HG03571 (cell line): ENCODE measurements around the gene NAPSA.
A peak's percentile ranks its signal among the peaks of the same experiment; 100 is the strongest.

Experiments
- ATAC-seq: cut with Tn5 transposase; IDR thresholded peaks from one replicate; pipeline ENCODE4 v1.9.1; 2021; ENCODE audit not compliant: unreplicated experiment

NAPSA gene

GRCh38 chr19:50384685-50385535 is 19.5 kb upstream of the NAPSA start:
- ATAC-seq = no peak

GRCh38 chr19:50383852-50384684 is 18.6 kb upstream of the NAPSA start, which contains the start of gene POLD1:
TSS of gene POLD1 (plus strand) at chr19:50384347. CDS start at chr19:50398852, 14,505 bp downstream.
- ATAC-seq = peak; percentile 70

GRCh38 chr19:50383001-50383851 is 17.8 kb upstream of the NAPSA start:
- ATAC-seq = peak; percentile 1

GRCh38 chr19:50381881-50382729 is 16.7 kb upstream of the NAPSA start:
- ATAC-seq = no peak

GRCh38 chr19:50380751-50381151 is 15.3 kb upstream of the NAPSA start:
- no peak for ATAC-seq

- ATAC-seq = no peak
Measured at GRCh38 chr19:50380137-50380536, 14.7 kb upstream of the NAPSA start.

- ATAC-seq = no peak
Measured at GRCh38 chr19:50379602-50380001, 14.2 kb upstream of the NAPSA start.

GRCh38 chr19:50378863-50379236 is 13.4 kb upstream of the NAPSA start:
- ATAC-seq = no peak

- no peak for ATAC-seq
Measured at GRCh38 chr19:50378169-50378862, 12.9 kb upstream of the NAPSA start.

- ATAC-seq = no peak
Measured at GRCh38 chr19:50377517-50377916, 12.1 kb upstream of the NAPSA start.

- ATAC-seq = peak; percentile 10
Measured at GRCh38 chr19:50377051-50377461, 11.6 kb upstream of the NAPSA start.

GRCh38 chr19:50376166-50377050 is 11.0 kb upstream of the NAPSA start, which contains the start of gene NR1H2:
TSS of gene NR1H2 (plus strand) at chr19:50376457. CDS start at chr19:50377606, 1,149 bp downstream.
- peak; percentile 69 for ATAC-seq

GRCh38 chr19:50371914-50372475 is 6.6 kb upstream of the NAPSA start:
- no peak for ATAC-seq

GRCh38 chr19:50368649-50369570 is 3.5 kb upstream of the NAPSA start:
- ATAC-seq = no peak

- ATAC-seq = no peak
Measured at GRCh38 chr19:50362656-50363424, 2.6 kb downstream of the NAPSA start.

GRCh38 chr19:50362030-50362412 is 3.4 kb downstream of the NAPSA start:
- ATAC-seq = no peak
